AG10803 (cell line): ENCODE measurements around the gene ITGA7.

Source experiments
- DNase-seq: peaks from one replicate; pipeline ENCODE4 v3.0.0; 2010; ENCODE audit warnings: low read depth
- H3K4me3 ChIP-seq: 2 replicates; pipeline ENCODE4 v1.5.1; 2011; ENCODE audit warnings: mild to moderate bottlenecking, low read length, control low read depth
- CTCF ChIP-seq: conservative IDR thresholded peaks from 2 replicates; pipeline ENCODE4 v1.5.1; 2011; ENCODE audit warnings: mild to moderate bottlenecking, low read length, control low read depth, inconsistent platforms

The ITGA7 gene

GRCh38 chr12:55673638-55674037 lies 34.1 kb downstream of the ITGA7 start:
- H3K4me3 ChIP-seq: no peak overlapping the region
- no peak for DNase-seq
- TF ChIP-seq CTCF: no peak

- H3K4me3 ChIP-seq: no peak overlapping the region
- TF ChIP-seq CTCF: no peak
- no peak for DNase-seq
Observed at GRCh38 chr12:55671746-55672145, 36.0 kb downstream of the ITGA7 start.

DNA sequence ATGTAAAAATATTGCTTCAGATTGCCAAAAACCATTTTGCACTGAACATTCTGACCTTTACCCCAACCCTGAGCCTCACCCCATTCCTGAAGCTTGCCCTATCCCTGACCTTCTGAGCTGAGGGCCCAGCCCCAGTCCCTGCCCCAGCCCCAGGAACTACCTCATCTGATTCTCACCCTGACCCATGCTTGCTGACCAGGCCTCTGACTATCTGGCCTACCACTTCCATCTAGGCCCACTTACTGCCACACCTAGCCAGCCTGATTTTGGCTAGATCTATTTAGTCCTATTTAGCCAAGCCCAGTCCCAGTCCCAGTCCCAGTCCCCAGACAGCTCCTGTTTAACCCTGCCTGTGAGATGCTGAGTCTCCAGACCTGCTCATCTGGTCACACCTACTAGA lies 37.4 kb downstream of the ITGA7 start:
- H3K4me3 ChIP-seq: no peak overlapping the region
- no peak for DNase-seq
- no peak for TF ChIP-seq CTCF

DNA sequence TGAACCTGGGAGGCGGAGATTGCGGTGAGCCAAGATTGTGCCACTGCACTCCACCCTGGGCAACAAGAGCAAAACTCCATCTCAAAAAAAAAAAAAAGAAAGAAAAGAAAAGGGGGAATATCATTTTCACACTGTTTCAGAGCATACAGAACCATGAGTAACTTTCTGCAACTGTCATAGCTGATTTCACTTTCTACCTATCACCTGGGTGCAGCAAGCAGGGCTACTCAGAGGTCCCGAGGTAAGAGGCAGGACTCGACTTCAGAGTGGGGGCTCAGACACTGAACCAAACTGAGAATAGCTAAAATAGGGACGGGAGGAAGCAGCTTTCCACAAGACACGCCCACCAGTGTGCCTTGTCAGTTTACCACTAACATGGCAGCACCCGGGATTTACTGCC lies 41.2 kb downstream of the ITGA7 start:
- no peak for TF ChIP-seq CTCF
- no peak for DNase-seq

GRCh38 chr12:55664826-55665225 lies 42.9 kb downstream of the ITGA7 start:
- DNase-seq: no peak
- no peak overlapping the region for H3K4me3 ChIP-seq
- no peak for TF ChIP-seq CTCF

More for the DNA sequence above, 41.2 kb downstream of the ITGA7 start:
- H3K4me3 ChIP-seq: no peak overlapping the region

- H3K4me3 ChIP-seq: no peak overlapping the region
- no peak for TF ChIP-seq CTCF
- no peak for DNase-seq
Observed at GRCh38 chr12:55663391-55663790, 44.3 kb downstream of the ITGA7 start.

GRCh38 chr12:55659486-55660385 lies 48.0 kb downstream of the ITGA7 start:
- no peak overlapping the region for H3K4me3 ChIP-seq
- DNase-seq: peak; percentile 5
- TF ChIP-seq CTCF: peak; percentile 48
